Tibial artery (tissue), 4 donors: ENCODE measurements around the gene RPS6KA4.
A peak's percentile ranks its signal among the peaks of the same experiment; 100 is the strongest.
"Not testable (repeated sequence)": the region's sequence is repeated elsewhere in the genome, so short reads cannot be mapped to it uniquely, and the experiment has no call there.

Source experiments
- DNase-seq, 2 donors: peaks; one replicate each; pipeline ENCODE4 v3.0.0-alpha.2; 2019
- H3K27ac ChIP-seq, 2 donors: fragments of 200-600 bp; sonication (generic) in 1 of 2; 1 replicate in 1 of 2; 2 replicates in 1 of 2; pipeline ENCODE4 v1.5.1; 2018 to 2019; ENCODE audit warnings: mild to moderate bottlenecking in 1 of 2
- H3K27me3 ChIP-seq, 2 donors: fragments of 200-600 bp; sonication (generic) in 1 of 2; one replicate each; pipeline versions ENCODE4 v1.5.1 to v1.6.0; 2016 to 2019
- H3K36me3 ChIP-seq, 3 donors: fragments of 200-600 bp; sonication (generic) in 2 of 3; one replicate each; pipeline ENCODE4 v1.5.1; 2016 to 2019; ENCODE audit warnings: mild to moderate bottlenecking in 2 of 3
- H3K4me1 ChIP-seq, 4 donors: fragments of 200-600 bp; sonication (generic) in 2 of 4; 1 replicate in 3 of 4; 2 replicates in 1 of 4; pipeline ENCODE4 v1.5.1; 2016 to 2019
- H3K4me3 ChIP-seq, 2 donors: fragments of 200-600 bp; sonication (generic) in 1 of 2; 1 replicate in 1 of 2; 2 replicates in 1 of 2; pipeline ENCODE4 v1.5.1; 2018 to 2019; ENCODE audit warnings: mild to moderate bottlenecking in 2 of 2
- H3K9me3 ChIP-seq, 3 donors: fragments of 200-600 bp; sonication (generic) in 1 of 3; one replicate each; pipeline ENCODE4 v1.5.1; 2016 to 2019
- intact Hi-C: fragments of 100-400 bp; cut with DNase I; formaldehyde crosslinking; loops from one replicate; pipeline ENCODE4 v1.15.0; 2023; ENCODE audit warnings: low total_unique reads
- TF ChIP-seq, protein P1 (sequence below), 2 experiments: fragments of 200-600 bp in 1 of 2; fragments of 450-650 bp in 1 of 2; IDR thresholded peaks; one replicate each; pipeline ENCODE4 v1.5.1; 2017 to 2019; ENCODE audit warnings: antibody characterized with exemption in 2 of 2, mild to moderate bottlenecking in 1 of 2, moderate library complexity in 1 of 2

Gene RPS6KA4

DNA sequence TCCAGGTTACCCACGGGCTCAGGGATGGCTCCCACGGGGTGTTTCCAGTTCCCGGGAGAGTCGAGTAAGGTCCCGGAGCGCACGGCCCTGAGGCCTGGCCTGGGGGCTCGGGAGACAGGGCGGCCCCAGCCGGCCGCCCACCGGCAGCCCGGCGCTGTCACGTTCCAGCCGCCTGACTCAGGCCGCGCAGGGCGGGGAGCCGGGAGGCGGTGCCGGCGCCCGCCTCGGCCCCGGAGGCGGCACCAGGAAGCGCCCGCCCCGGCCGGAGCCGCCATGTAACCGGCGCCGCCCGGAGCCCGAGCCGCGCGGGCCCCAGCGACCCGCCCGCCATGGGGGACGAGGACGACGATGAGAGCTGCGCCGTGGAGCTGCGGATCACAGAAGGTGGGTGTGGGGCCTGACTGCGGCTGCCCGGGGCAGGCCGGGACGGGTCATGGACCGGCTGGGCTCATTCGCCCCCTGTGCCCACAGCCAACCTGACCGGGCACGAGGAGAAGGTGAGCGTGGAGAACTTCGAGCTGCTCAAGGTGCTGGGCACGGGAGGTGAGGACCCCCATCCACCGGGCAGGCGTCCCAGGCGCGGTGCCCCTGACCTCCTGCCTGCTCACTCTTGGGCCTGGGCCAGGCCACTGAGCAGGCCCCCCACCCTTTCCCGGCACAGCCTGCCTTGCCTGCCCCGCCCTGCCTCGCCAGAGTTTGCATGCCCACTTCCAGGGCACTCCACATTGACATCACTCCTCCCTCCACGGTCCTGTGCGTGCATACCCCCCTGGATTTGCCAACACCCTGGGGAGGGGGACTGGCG is at the start of gene RPS6KA4:
TSS of gene RPS6KA4 (plus strand) at position 256 of the 805 bp plus-strand sequence. CDS start at position 330, 74 bp downstream.
- peaks cover 0 to 51% (median 36%) of the 10 kb centered on the region in 4 donors for H3K4me1 ChIP-seq
- peak within 1 kb of the TSS; percentile 79 to 94 for H3K27ac ChIP-seq
- TF ChIP-seq, protein P1, sequence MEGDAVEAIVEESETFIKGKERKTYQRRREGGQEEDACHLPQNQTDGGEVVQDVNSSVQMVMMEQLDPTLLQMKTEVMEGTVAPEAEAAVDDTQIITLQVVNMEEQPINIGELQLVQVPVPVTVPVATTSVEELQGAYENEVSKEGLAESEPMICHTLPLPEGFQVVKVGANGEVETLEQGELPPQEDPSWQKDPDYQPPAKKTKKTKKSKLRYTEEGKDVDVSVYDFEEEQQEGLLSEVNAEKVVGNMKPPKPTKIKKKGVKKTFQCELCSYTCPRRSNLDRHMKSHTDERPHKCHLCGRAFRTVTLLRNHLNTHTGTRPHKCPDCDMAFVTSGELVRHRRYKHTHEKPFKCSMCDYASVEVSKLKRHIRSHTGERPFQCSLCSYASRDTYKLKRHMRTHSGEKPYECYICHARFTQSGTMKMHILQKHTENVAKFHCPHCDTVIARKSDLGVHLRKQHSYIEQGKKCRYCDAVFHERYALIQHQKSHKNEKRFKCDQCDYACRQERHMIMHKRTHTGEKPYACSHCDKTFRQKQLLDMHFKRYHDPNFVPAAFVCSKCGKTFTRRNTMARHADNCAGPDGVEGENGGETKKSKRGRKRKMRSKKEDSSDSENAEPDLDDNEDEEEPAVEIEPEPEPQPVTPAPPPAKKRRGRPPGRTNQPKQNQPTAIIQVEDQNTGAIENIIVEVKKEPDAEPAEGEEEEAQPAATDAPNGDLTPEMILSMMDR (IDR thresholded peaks at IDR 0.05): peak in 1 of 2 experiments; percentile 29
- no peaks in the 10 kb centered on the region for H3K9me3 ChIP-seq
- DNase-seq: peak; percentile 53 to 84
- H3K27me3 ChIP-seq: no peaks in the 10 kb centered on the region
- intact Hi-C loops: no loop called here
- H3K36me3 ChIP-seq: peaks cover 24 to 34% (median 30%) of the 10 kb centered on the region in 3 donors
- peak within 1 kb of the TSS; percentile 70 to 86 for H3K4me3 ChIP-seq

DNA sequence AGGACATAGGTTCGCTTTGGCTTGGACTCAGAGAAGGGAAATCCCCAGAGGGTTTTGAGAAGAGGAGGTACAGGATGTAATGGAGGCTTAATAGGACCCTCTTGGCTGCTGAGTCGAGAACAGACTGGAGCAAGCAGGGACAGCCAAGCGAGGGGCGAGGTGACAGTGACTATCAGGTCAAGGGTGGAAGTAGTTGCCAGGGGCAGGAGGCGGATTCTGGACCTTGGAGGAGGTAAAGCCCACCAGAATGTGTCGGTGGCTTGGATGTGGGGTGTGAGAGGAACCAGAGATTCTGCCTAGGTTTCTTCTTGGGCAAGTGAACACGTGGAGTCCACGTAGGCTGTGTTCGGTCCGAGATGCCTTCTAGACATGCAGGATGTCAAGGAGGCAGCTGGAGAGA is 46.0 kb upstream of the RPS6KA4 start:
- Histone ChIP-seq H3K4me1 (peaks cover 0 to 11% (median 9%) of the 10 kb centered on the region in 4 donors), H3K9me3 (no peaks in the 10 kb centered on the region), H3K4me3 (no peak overlapping the region), H3K27me3 (no peaks in the 10 kb centered on the region), H3K27ac (peak overlapping the region; percentile 40 to 58), H3K36me3 (peaks cover 8 to 35% (median 20%) of the 10 kb centered on the region in 3 donors)
- TF ChIP-seq, protein P1 (IDR thresholded peaks at IDR 0.05): no peak
- no peak for DNase-seq
- intact Hi-C loops: no loop called here

DNA sequence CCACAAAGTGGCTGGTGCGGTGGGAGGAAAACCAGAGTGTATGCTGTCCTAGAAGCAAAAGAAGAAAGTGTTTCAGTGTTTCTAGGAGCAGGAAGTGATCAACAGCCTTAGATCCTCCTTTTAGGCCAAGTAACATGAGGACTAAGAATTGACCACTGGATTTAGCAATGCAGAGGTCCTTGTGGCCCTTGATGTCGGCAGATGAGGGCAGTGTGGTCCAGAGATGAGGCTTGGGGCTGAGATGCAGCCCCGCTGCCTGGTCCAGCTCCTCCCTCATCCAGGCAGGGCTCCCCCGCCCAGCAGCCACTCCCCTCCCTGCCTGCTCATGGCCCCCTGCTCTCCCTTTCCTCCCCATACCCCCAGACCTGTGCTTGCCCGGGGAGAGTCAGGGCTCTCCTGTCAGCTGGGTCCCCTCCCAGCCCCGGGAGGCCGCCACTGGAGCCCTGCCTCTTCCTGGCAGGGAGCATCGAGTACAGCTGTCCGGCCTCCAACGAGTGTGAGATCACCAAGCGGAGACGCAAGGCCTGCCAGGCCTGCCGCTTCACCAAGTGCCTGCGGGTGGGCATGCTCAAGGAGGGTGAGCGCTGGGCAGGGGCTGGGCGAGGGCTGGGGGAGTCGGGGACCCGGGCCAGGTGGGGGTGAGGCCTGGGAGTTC is 45.3 kb upstream of the RPS6KA4 start:
- Histone ChIP-seq H3K4me1 (peaks cover 0 to 13% (median 12%) of the 10 kb centered on the region in 4 donors), H3K27me3 (no peaks in the 10 kb centered on the region)

DNA sequence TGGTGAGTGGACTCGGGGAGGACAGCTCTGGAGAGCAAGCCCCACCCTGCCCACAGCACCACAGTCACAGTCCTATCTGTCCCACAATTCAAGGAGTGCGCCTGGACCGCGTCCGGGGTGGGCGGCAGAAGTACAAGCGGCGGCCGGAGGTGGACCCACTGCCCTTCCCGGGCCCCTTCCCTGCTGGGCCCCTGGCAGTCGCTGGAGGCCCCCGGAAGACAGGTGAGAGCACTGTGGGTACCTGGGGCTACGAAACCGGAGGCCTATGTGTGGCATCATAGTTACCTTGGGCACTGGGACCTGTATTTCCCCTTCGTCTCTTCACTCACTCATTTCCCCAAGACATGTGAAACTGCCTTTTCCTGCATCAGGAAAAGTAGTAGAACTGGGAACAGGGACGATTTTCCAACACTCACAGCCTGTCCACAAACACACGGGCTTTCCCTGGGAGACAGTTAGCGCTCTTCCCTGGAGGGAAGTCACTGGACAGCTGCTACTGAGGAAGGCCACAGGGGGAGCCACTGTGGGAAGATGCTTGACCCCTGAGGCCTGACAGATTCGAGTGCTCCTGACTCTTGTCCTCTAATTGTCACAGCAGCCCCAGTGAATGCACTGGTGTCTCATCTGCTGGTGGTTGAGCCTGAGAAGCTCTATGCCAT is 44.7 kb upstream of the RPS6KA4 start:
- intact Hi-C loops: no loop called here
- DNase-seq: no peak
- Histone ChIP-seq H3K9me3 (no peaks in the 10 kb centered on the region), H3K36me3 (peaks cover 8 to 35% (median 20%) of the 10 kb centered on the region in 3 donors), H3K4me1 (peaks cover 0 to 20% (median 18%) of the 10 kb centered on the region in 4 donors), H3K27me3 (no peaks in the 10 kb centered on the region), H3K27ac (peak overlapping the region; percentile 40 to 58), H3K4me3 (no peak overlapping the region)
- TF ChIP-seq, protein P1 (IDR thresholded peaks at IDR 0.05): no peak

More for the DNA sequence above, 45.3 kb upstream of the RPS6KA4 start:
- peak; percentile 72 to 84 for DNase-seq
- Histone ChIP-seq H3K4me3 (peak overlapping the region in 1 of 2 donors; percentile 6), H3K36me3 (peaks cover 8 to 35% (median 20%) of the 10 kb centered on the region in 3 donors), H3K27ac (peak overlapping the region; percentile 40 to 58), H3K9me3 (no peaks in the 10 kb centered on the region)
- TF ChIP-seq, protein P1 (IDR thresholded peaks at IDR 0.05): no peak
- intact Hi-C loops: no loop called here

DNA sequence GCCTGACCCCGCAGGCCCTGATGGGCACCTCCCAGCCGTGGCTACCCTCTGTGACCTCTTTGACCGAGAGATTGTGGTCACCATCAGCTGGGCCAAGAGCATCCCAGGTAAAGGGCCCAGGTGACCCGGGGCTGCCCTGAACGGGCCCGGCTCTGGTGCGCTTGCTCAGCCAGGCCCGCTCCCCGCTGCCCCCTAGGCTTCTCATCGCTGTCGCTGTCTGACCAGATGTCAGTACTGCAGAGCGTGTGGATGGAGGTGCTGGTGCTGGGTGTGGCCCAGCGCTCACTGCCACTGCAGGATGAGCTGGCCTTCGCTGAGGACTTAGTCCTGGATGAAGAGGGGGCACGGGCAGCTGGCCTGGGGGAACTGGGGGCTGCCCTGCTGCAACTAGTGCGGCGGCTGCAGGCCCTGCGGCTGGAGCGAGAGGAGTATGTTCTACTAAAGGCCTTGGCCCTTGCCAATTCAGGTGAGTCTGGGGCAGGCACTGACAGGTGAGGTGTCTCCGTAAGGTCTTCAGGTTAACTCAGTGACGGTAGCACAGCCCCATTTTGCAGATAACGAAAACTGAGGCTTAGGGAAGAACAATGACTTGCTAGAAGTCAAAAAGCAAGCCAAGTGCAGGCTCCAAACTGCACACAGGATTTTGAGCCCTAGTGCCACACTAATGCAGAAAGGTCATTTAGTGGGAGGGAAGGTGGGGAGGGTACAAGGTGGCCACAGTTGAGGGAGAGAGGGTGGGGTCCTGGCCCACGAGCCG is 44.0 kb upstream of the RPS6KA4 start:
- no peak overlapping the region for H3K4me3 ChIP-seq
- DNase-seq: peak in 1 of 2 donors; percentile 63
- no peaks in the 10 kb centered on the region for H3K27me3 ChIP-seq
- H3K27ac ChIP-seq: no peak overlapping the region
- TF ChIP-seq, protein P1 (IDR thresholded peaks at IDR 0.05): no peak
- peaks cover 8 to 35% (median 20%) of the 10 kb centered on the region in 3 donors for H3K36me3 ChIP-seq
- intact Hi-C loops: no loop called here
- peaks cover 0 to 23% (median 22%) of the 10 kb centered on the region in 4 donors for H3K4me1 ChIP-seq
- H3K9me3 ChIP-seq: no peaks in the 10 kb centered on the region

DNA sequence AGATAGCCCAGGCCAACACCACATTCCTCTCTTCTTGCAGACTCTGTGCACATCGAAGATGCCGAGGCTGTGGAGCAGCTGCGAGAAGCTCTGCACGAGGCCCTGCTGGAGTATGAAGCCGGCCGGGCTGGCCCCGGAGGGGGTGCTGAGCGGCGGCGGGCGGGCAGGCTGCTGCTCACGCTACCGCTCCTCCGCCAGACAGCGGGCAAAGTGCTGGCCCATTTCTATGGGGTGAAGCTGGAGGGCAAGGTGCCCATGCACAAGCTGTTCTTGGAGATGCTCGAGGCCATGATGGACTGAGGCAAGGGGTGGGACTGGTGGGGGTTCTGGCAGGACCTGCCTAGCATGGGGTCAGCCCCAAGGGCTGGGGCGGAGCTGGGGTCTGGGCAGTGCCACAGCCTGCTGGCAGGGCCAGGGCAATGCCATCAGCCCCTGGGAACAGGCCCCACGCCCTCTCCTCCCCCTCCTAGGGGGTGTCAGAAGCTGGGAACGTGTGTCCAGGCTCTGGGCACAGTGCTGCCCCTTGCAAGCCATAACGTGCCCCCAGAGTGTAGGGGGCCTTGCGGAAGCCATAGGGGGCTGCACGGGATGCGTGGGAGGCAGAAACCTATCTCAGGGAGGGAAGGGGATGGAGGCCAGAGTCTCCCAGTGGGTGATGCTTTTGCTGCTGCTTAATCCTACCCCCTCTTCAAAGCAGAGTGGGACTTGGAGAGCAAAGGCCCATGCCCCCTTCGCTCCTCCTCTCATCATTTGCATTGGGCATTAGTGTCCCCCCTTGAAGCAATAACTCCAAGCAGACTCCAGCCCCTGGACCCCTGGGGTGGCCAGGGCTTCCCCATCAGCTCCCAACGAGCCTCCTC is 43.1 kb upstream of the RPS6KA4 start:
- H3K4me3 ChIP-seq: peak overlapping the region in 1 of 2 donors; percentile 93
- peak in 1 of 2 donors; percentile 59 for DNase-seq
- H3K9me3 ChIP-seq, intact Hi-C loops, H3K27me3 ChIP-seq: not testable (repeated sequence)
- peaks cover 0 to 27% (median 22%) of the 10 kb centered on the region in 4 donors for H3K4me1 ChIP-seq
- H3K27ac ChIP-seq: peak overlapping the region; percentile 95 to 97
- peaks cover 8 to 43% (median 20%) of the 10 kb centered on the region in 3 donors for H3K36me3 ChIP-seq
